GM13977 (cell line): ENCODE measurements around the gene CAMTA1.

ENCODE experiments used
- DNase-seq: peaks from one replicate; pipeline ENCODE4 v3.0.0; 2012; ENCODE audit warnings: low spot score
- in situ Hi-C: fragments of 300-500 bp; cut with MboI; formaldehyde crosslinking; loops from one replicate; pipeline ENCODE4 v1.12.0; 2022; ENCODE audit warnings: low sequenced_read_pairs, low pct_unique_long_range_greater_than_20kb, mixed read lengths, inconsistent platforms; ENCODE audit not compliant: unreplicated experiment
- TF ChIP-seq, protein P1 (sequence below): IDR thresholded peaks from 2 replicates; pipeline ENCODE4 v1.5.1; 2012; ENCODE audit warnings: mild to moderate bottlenecking, control low read depth; ENCODE audit not compliant: insufficient read depth; ENCODE audit errors: extremely low read depth, missing control alignments

Gene CAMTA1

DNA sequence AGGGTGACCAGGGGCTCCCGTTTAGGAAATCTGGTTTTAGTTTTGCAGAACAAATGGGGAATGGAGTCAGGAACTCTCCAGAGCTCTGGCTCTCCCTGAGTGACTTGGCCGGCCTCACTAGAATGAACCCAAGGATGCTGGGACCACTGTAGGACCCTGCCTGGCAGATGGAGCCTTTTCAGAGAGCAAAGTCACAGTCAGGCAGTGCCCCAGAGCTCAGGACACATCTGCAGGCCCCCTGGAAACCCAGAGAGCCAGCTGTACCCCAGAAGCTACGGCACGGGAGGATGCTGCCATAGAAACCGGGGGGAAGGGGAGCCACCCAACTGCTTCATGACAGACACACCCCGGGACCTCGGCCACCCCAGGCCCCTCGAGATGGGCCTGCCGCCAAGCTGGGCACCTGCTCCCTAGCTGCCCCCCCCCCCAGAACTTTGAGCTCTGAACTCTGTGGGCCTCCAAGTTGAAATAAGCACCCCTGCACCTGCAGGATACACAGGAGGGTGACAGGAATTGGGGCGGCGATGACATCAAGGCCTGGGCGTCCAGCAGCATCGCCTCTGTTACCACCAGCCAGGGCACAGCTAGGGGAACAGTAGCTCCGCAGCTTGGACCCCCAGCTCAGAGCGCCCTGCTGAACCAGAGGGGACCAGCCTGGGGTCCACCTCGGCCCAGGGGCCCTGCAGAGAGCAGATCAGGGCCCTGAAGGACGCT, 894.1 kb downstream of the CAMTA1 start:
- no peak for DNase-seq
- TF ChIP-seq, protein P1, sequence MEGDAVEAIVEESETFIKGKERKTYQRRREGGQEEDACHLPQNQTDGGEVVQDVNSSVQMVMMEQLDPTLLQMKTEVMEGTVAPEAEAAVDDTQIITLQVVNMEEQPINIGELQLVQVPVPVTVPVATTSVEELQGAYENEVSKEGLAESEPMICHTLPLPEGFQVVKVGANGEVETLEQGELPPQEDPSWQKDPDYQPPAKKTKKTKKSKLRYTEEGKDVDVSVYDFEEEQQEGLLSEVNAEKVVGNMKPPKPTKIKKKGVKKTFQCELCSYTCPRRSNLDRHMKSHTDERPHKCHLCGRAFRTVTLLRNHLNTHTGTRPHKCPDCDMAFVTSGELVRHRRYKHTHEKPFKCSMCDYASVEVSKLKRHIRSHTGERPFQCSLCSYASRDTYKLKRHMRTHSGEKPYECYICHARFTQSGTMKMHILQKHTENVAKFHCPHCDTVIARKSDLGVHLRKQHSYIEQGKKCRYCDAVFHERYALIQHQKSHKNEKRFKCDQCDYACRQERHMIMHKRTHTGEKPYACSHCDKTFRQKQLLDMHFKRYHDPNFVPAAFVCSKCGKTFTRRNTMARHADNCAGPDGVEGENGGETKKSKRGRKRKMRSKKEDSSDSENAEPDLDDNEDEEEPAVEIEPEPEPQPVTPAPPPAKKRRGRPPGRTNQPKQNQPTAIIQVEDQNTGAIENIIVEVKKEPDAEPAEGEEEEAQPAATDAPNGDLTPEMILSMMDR: no peak
- in situ Hi-C loops: no loop called here

DNA sequence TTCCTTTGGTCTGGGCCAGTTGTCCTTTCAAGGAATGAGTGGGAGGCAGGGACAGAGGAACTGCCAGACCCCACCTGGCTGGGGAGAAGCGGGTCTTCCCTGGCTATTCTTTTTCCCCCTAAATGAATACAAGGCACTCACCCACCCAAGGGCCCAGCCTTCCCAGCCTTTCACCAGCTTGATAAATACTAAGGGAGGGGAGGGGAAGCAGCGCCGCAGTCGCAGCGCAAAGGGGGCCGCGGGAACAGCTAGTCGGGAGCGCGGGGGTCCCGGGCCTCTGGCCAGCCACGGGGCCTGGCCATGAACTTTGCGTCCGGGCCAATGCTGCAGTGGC, 894.6 kb downstream of the CAMTA1 start:
- TF ChIP-seq, protein P1: no peak
- no peak for DNase-seq
- in situ Hi-C loops: no loop called here

DNA sequence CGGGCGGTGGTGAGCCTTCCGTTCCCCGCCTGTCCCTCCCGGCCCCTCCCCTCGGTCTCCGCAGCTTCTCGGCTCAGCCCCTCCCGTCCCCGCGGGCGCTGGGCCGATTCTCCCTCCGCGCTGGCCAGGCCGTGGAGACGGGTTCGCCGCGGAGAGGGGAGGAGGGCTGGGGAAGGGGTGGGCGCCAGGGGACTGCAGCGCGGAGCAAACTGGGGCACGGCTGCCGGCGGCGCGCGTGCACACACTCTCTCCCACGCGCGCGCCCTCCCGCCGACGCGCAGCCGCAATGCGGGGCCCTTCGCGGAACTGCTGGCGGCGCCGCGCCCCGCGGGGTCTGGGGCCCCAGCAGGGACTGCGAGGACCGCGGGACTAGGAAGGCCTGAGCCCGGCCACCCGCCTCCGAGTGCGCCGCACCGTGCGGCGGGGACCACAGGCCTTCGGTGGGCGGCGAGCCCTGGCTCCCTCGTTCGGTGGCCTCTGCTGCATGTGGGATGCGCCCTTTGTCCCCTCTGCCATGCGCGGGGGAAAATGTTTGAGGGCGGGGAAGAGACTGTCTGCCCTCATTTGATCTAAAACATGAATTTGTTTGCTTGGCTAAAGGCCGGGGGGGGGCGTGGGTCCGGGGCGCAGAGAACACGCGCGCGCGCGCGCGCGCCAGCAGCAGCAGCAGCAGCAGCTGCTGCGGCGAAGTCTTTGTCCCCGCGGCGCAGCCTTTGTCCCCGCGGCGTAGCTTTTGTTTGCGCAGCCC, 895.1 kb downstream of the CAMTA1 start:
- DNase-seq: peak; percentile 71
- in situ Hi-C loops: no loop called here

DNA sequence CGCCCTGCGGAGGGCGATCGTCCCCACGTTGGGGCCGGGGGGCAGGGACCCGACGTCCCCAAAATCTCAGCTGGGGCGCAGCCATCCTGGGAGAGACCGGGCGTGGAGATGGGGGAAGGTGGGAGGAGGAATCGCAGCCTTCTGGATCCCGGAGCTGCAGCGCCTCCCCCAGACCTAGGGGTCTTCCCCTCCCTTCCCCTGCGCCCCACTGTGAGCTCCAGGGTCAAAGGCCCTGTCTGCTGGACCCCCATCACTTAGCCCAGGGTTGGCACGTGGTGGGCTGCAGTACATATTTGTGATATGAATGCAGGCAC, 895.7 kb downstream of the CAMTA1 start:
- in situ Hi-C loops: no loop called here
- TF ChIP-seq, protein P1: no peak
- no peak for DNase-seq

More for the DNA sequence above, 895.1 kb downstream of the CAMTA1 start:
- TF ChIP-seq, protein P1: no peak

DNA sequence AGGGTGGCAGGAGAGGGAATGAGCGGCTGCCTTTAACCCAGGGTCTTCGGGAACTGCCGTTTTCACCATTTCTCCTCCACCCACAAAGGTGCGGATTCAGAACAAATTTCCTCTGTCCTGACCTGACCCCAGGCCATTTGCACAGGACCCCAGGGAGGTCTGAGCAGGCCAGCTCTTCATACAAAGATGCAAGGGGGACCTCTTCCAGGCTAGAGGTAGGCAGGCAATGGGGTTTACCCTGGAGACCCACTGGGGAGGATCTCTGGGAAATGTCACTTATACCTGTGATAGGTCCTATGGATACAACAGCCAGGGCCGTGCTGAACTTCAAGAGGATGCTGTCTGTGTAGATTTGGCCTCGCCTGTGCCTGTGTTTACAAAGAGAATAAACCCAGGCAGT, 896.1 kb downstream of the CAMTA1 start:
- in situ Hi-C loops: no loop called here
- TF ChIP-seq, protein P1: no peak

DNA sequence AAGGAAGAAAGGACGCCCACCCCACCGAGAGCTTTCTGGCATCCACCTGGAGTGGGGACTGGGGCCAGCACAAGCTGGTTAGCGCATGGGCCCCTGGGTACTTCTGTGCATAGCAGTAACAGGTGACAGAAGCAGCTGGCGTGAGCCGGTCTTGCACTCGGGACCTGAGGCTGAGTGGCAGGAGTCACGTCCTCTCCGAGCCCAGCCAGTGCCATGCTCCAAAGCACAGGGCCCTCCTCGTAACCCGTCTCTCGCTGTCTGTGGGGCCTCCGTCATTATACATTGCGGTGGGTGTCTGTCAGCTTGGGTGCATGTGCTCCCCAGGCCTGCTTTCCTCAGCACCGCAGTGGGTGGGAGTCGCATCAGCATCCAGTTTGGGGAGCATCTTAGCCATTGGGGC, 898.3 kb downstream of the CAMTA1 start:
- TF ChIP-seq, protein P1: no peak
- DNase-seq: no peak
- in situ Hi-C loops: no loop called here

More for the DNA sequence above, 896.1 kb downstream of the CAMTA1 start:
- no peak for DNase-seq
